HG03025 (cell line): ENCODE data around the gene DDX3X.
"Not testable (repeated sequence)": the region's sequence is repeated elsewhere in the genome, so short reads cannot be mapped to it uniquely, and the experiment has no call there.

Experiments used
- ATAC-seq: cut with Tn5 transposase; IDR thresholded peaks from one replicate; pipeline ENCODE4 v1.9.1; 2021; ENCODE audit warnings: mild to moderate bottlenecking, moderate library complexity; ENCODE audit not compliant: unreplicated experiment, low FRiP score

DDX3X gene

GRCh38 chrX:41352329-41352838 lies 18.4 kb downstream of the DDX3X start:
- ATAC-seq, result no peak

- no peak for ATAC-seq
These were observed 20.0 kb downstream of the DDX3X start for GRCh38 chrX:41353985-41354384.

DNA sequence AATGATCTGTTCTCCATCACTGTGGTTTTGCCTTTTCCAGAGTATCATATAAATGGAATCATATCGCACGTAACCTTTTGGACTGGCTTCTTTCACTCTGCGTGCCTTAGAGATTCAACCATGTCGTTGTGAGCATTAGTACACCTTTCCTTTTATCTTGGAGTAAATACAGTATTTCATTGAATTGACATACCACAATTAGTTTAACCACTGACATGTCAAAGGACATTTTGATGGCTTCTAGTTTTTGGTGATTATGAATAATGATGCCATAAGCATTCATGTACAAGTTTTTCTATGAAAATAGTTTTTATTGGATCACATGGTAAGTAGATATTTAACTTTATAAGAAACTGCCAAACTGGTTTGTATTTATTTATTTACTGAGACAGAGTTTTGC lies 35.2 kb downstream of the DDX3X start:
- ATAC-seq, result no peak

DNA sequence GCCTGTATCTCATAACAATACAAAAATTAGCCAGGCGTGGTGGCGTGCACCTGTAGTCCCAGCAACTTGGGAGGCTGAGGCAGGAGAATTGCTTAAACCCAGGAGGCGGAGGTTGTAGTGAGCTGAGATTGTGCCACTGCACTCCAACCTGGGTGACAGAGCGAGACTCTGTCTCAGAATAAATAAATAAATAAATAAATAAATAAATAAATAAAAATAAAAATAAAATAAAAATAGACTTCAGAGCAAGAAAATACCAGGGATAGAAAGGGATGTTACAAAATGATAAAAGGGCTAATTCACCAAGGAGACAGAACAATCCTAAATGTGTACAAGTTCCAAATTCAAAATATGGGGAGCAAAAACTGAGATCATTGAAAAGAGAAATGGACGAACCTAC lies 37.6 kb downstream of the DDX3X start:
- not testable (repeated sequence) for ATAC-seq

- no peak for ATAC-seq
These were observed 40.1 kb downstream of the DDX3X start for GRCh38 chrX:41373989-41374606.

DNA sequence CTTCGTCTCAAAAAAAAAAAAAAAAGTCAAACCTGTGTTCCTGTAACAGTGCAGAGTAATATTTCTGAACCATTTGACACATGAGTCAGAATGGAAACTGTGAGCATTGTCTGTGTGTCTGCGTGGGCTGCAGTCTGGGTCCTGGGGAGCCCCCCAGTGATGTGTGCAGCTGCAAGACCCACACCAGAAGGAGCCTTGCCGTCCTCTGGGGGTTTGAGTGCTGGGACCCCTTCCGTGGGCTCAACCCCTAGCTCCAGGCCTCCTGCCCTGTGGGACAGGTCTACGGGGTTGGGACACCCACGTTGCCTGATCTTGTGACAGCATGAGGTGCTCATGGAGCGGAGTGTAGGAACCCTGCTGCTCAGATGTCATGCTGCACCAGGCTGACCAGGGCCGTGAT lies 43.7 kb downstream of the DDX3X start:
- ATAC-seq, result no peak

GRCh38 chrX:41381685-41382084 lies 47.7 kb downstream of the DDX3X start:
- ATAC-seq, result no peak

DNA sequence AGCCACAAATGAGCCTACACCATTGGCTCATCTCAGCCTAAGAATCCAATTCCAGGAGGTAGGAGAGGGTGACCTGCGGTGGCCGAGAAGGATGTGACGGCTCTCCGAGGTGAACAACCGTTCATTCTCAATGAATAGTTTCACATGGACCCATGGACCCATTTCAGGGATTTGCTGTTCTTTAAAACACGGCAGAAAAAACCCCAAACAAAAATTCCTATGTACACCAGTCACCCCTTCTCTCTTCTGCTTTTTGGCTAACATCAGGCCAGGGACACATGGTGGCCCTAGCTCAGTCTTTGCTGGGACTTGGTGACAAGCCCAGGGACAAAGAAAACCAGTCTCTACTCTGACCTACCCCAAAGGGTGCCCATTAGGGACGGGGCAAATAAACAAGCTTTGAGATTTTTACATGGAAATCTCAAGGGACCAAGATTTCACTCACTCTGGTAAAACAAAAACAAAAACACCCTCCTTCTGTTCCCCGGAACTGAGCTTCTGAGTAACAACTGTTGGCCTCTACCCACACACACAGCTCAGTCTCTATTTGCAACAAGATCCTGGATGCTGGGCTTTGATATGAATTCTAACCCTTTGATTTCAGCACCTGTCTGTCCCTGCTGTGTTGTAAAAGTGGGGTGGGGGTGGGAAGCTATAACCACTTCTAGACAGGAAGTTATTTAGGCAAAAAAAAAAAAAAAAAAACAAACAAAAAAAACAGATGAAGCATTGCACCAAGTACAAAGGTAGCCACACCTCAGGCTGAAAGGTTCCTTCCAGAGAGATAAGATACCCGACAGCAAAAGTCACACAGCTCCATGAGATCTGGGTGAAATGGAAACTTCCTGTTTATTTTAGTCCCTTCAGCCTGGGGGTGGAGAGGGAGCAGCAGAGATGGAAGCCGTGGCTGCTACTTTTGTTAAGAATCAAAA lies 49.0 kb downstream of the DDX3X start:
- ATAC-seq, result no peak

GRCh38 chrX:41384051-41384705 lies 50.2 kb downstream of the DDX3X start:
- no peak for ATAC-seq

- ATAC-seq, result no peak
These were observed 52.4 kb downstream of the DDX3X start for GRCh38 chrX:41386222-41386990.

DNA sequence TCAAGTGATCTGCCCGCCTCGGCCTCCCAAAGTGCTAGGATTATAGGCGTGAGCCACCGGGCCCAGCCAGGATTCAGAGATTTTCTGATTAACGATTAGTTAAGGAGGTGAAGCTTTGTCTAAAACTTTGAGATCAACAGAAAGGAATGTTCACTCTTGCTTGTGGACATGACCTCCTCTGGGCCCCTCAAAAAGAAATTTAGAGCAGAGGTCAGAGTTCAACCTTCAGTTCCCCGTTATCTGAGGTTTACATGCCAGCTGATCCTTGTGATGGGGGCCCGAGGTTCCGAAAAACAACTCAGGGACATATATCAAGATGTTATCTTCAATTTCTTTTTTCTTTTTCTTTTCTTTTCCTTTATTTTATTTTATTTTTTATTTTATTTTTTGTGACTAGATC lies 54.6 kb downstream of the DDX3X start:
- ATAC-seq, result no peak

GRCh38 chrX:41389311-41389888 lies 55.4 kb downstream of the DDX3X start:
- no peak for ATAC-seq

- not testable (repeated sequence) for ATAC-seq
These were observed 56.6 kb downstream of the DDX3X start for GRCh38 chrX:41390576-41390975.

DNA sequence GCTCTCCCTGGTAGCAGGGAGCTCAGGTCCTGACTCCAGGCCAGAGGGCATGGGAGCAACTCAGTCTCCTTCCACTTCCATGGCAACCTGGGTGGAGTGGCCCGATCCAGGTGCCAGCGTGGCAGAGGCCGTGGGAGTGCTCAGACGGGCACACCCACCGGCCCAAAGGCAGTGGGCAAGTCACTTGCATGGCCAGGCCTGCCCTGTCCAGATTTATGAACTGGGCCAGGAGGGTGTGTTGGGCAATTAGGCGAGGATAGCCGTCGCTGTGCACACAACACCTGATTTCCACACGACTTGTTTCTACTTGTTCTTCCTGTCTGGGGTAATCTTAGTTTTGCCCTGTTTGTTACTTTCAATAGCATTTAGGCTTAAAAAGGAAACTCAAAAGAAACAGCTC lies 57.6 kb downstream of the DDX3X start:
- no peak for ATAC-seq

DNA sequence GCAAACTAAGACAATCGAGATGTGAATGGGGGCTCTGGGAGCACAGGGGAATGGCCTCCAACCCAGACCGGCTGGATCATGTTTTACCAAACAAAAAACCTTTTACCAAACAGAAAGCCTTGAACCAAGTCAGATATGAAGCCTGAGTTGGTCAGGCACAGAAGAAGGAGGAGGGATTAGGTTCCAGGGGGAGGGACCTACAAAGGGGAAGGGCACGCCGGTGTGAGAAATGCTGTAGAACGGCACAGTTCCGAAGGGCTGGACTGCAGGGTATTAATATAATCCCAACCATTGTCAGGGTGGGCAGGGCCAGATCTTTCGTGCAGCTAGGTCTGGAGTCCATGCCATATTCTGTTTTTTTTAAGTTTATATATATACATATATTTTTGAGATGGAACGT lies 60.3 kb downstream of the DDX3X start:
- no peak for ATAC-seq

DNA sequence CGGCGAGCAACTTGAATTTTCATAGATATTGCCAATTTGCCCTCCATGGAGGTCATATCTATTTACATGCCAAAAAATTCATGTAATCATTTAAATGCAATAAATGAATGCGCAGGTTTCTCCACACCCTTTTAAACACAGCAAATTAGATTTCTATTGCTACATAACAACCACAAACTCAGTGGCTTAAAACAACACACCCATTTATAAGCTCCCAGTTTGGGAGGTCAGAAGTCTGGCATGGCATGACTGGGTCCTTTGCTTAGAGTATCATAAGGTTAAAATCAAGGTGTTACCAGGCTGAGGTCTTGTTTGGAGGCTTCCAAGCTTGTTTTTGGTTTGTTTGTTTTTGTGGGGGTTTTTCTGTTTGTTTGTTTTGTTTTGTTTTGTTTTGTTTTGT lies 63.3 kb downstream of the DDX3X start:
- ATAC-seq, result no peak

- ATAC-seq, result no peak
These were observed 63.8 kb downstream of the DDX3X start for GRCh38 chrX:41397768-41398167.

- not testable (repeated sequence) for ATAC-seq
These were observed 68.6 kb downstream of the DDX3X start for GRCh38 chrX:41402556-41402955.

- no peak for ATAC-seq
These were observed 71.6 kb downstream of the DDX3X start for GRCh38 chrX:41405551-41405950.

DNA sequence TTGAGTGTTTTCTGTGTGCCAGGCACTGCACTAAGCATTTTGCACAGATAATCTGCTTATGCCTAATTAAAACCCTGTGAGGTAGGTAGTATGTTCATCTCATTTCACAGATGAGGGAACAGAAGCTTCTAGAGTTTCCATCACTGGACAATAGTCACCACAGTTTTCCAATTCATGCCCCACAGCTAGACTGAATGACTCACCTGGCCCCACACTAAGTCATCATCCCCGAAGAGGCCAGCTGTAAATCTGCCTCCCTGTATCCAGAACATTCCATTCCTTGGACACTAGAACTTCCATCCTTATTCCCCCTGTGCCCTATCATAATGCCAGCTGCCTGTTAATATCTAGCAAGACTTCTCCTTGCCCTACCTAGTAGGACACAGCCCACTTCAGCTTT lies 72.2 kb downstream of the DDX3X start:
- no peak for ATAC-seq
